K562 (cell line): ENCODE measurements around the gene CELF4.

Source experiments
- CTCF ChIP-seq, 3 experiments: IDR thresholded peaks in 2 of 3; conservative IDR thresholded peaks in 1 of 3; 2 replicates each; pipeline ENCODE4 v1.5.1; 2011 to 2012; ENCODE audit warnings: low read length in 3 of 3, mild to moderate bottlenecking in 3 of 3, control low read depth in 2 of 3, improper control_type of control experiment in 1 of 3, inconsistent platforms in 1 of 3, low read depth in 1 of 3, mixed read lengths in 1 of 3, moderate library complexity in 1 of 3; ENCODE audit not compliant: insufficient read depth in 2 of 3
- MYBL2 ChIP-seq, 2 experiments: fragments of 450-650 bp in 1 of 2; sonication (generic) in 1 of 2; formaldehyde crosslinking in 1 of 2; IDR thresholded peaks; 2 replicates each; pipeline versions ENCODE4 v1.6.1 to v1.8.1; 2017 to 2022; ENCODE audit warnings: borderline replicate concordance in 1 of 2, inconsistent platforms in 1 of 2, low read depth in 1 of 2, mild to moderate bottlenecking in 1 of 2, missing genetic modification reagents in 1 of 2, moderate library complexity in 1 of 2
- MYC ChIP-seq, 2 experiments: fragments of 250-450 bp in 1 of 2; sonication (Bioruptor Pico) in 1 of 2; IDR thresholded peaks; 2 replicates each; pipeline versions ENCODE4 v1.5.1 to v1.6.1; 2012 to 2021; ENCODE audit warnings: low read depth in 2 of 2, borderline replicate concordance in 1 of 2, improper control_type of control experiment in 1 of 2, low read length in 1 of 2, mild to moderate bottlenecking in 1 of 2, moderate library complexity in 1 of 2
- POLR2AphosphoS5 ChIP-seq: IDR thresholded peaks from 2 replicates; pipeline ENCODE4 v1.6.1; 2011; ENCODE audit warnings: mild to moderate bottlenecking, low read depth, low read length, moderate library complexity; ENCODE audit not compliant: control insufficient read depth, insufficient read depth
- SETDB1 ChIP-seq: IDR thresholded peaks from one replicate; pipeline ENCODE4 v1.6.1; 2012; ENCODE audit warnings: low read length, control low read depth, inconsistent platforms
- TEAD1 ChIP-seq, 2 experiments: fragments of 450-650 bp in 1 of 2; sonication (generic) in 1 of 2; formaldehyde crosslinking; IDR thresholded peaks; 2 replicates each; pipeline versions ENCODE4 v1.4.0 to v1.8.0; 2020 to 2022; ENCODE audit warnings: mild to moderate bottlenecking in 2 of 2, missing genetic modification reagents in 1 of 2
- XRCC4 ChIP-seq: IDR thresholded peaks from one replicate; pipeline ENCODE4 v1.6.1; 2011; ENCODE audit not compliant: insufficient read depth, insufficient read length; ENCODE audit errors: extremely low read depth
- ZFP36 ChIP-seq: fragments of 150-350 bp; IDR thresholded peaks from 2 replicates; pipeline ENCODE4 v1.6.1; 2018; ENCODE audit warnings: low read length, low read depth; ENCODE audit not compliant: partially characterized antibody
- ZNF174 ChIP-seq: fragments of 250-450 bp; sonication (Bioruptor Pico); IDR thresholded peaks from 2 replicates; pipeline ENCODE4 v1.4.0; 2020; ENCODE audit warnings: mild to moderate bottlenecking
- ZNF780A ChIP-seq: fragments of 250-450 bp; sonication (Bioruptor Pico); IDR thresholded peaks from 2 replicates; pipeline ENCODE4 v1.5.0; 2021; ENCODE audit warnings: mild to moderate bottlenecking
- ZZZ3 ChIP-seq: fragments of 450-650 bp; IDR thresholded peaks from 2 replicates; pipeline ENCODE4 v1.6.1; 2016; ENCODE audit warnings: antibody characterized with exemption, mild to moderate bottlenecking, moderate library complexity
- TF ChIP-seq, protein P1 (sequence below): fragments of 250-450 bp; sonication (Bioruptor Pico); IDR thresholded peaks from 2 replicates; pipeline ENCODE4 v1.4.0; 2020; ENCODE audit warnings: mild to moderate bottlenecking, moderate library complexity
- TF ChIP-seq, protein P2 (sequence below): sonication (generic); formaldehyde crosslinking; IDR thresholded peaks from 2 replicates; pipeline ENCODE4 v1.8.1; 2023; ENCODE audit warnings: mild to moderate bottlenecking, missing genetic modification reagents

DNA sequence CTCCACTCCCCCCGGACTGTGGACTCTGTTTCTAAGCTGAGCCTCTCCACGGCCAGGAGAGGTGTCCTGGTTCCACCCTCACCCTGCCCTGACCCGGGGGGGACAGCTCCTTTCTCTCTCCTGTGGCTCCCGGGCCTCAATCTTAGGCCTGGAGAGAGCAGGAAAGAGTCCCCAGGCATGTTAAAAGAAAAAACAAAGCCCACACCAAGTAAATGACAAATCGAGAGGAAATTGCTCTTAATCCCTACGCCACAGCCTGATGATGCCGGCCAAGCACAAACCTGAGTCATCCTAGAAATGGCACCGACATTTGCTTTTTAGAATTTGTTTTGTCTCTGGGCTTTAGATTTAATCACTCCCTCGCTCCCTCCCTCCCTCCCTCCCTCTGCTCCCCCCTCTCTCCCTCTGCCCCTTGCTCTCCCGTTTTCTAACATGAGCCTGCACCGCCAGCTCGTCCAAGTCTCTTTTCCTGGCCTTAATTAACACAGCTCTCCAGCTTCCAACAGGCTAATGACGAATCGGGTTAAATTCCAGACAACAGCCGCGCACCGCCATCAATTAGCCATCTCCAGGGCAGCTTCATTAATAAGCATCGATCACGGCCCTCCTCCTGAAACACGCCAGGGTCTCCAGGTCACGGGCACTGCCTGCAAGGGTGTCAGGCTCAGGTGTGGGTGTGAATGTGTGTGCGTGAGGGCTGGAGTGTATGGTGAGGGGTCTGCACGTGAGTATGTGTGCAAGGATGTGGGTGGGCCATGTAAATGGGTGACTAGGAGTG, 230.8 kb downstream of the CELF4 start:
- TF ChIP-seq POLR2AphosphoS5 (no peak), MYC (IDR thresholded peaks at IDR 0.05; ENCODE audit: low read depth, low read length) (no peak), MYC (CRISPR knock-in tag; IDR thresholded peaks at IDR 0.05; ENCODE audit: borderline replicate concordance, low read depth) (no peak), MYBL2 (IDR thresholded peaks at IDR 0.05; ENCODE audit: low read depth) (no peak), MYBL2 (CRISPR knock-in tag; IDR thresholded peaks at IDR 0.05; ENCODE audit: borderline replicate concordance) (no peak), ZNF174 (CRISPR knock-in tag) (no peak), XRCC4 (no peak), SETDB1 (no peak), TEAD1 (CRISPR knock-in tag; IDR thresholded peaks at IDR 0.05) (no peak), CTCF (IDR thresholded peaks at IDR 0.05 in 2 of 3, conservative IDR thresholded peaks at IDR 0.05 in 1 of 3; ENCODE audit: insufficient read depth in 2 of 3, low read depth in 1 of 3, low read length in 3 of 3) (no peak), ZZZ3 (no peak), ZNF780A (no peak), ZFP36 (no peak)
- TF ChIP-seq, protein P1, sequence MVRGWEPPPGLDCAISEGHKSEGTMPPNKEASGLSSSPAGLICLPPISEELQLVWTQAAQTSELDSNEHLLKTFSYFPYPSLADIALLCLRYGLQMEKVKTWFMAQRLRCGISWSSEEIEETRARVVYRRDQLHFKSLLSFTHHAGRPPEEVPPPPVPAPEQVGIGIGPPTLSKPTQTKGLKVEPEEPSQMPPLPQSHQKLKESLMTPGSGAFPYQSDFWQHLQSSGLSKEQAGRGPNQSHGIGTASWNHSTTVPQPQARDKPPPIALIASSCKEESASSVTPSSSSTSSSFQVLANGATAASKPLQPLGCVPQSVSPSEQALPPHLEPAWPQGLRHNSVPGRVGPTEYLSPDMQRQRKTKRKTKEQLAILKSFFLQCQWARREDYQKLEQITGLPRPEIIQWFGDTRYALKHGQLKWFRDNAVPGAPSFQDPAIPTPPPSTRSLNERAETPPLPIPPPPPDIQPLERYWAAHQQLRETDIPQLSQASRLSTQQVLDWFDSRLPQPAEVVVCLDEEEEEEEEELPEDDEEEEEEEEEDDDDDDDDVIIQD (CRISPR knock-in tag): no peak
- TF ChIP-seq, protein P2, sequence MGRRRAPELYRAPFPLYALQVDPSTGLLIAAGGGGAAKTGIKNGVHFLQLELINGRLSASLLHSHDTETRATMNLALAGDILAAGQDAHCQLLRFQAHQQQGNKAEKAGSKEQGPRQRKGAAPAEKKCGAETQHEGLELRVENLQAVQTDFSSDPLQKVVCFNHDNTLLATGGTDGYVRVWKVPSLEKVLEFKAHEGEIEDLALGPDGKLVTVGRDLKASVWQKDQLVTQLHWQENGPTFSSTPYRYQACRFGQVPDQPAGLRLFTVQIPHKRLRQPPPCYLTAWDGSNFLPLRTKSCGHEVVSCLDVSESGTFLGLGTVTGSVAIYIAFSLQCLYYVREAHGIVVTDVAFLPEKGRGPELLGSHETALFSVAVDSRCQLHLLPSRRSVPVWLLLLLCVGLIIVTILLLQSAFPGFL (CRISPR knock-in tag): no peak
